Sciatic nerve (tissue), 2 donors: ENCODE data around the gene SENP5. TPM values are rescaled to one million over a fixed set of nuclear protein-coding genes. Genes with fewer than 3 reads are reported as not detected.
A peak's percentile ranks its signal among the peaks of the same experiment; 100 is the strongest.
"Not testable (repeated sequence)": the region's sequence is repeated elsewhere in the genome, so short reads cannot be mapped to it uniquely, and the experiment has no call there.

Experiments
- ATAC-seq: fragments of 200-7000 bp; cut with Tn5 transposase; one replicate; pipeline ENCODE4 v1.9.1; 2020; ENCODE audit warnings: mild to moderate bottlenecking, moderate library complexity
- DNase-seq: peaks from one replicate; pipeline ENCODE4 v3.0.0-alpha.2; 2020; ENCODE audit warnings: low spot score
- intact Hi-C: fragments of 100-400 bp; cut with DNase I; formaldehyde crosslinking; loops from one replicate; pipeline ENCODE4 v1.14.2; 2022
- total RNA-seq: library from RNA; stranded (reverse); fragmentation: NEBNext Ultra II Directional; extraction: Animal tissue kit (Norgen Biotek cat#: 25700); gene quantifications from one replicate; pipeline ENCODE4 v1.2.1, GENCODE V29; 2021
- donor health status: DM: no; HTN: no; CAD: no.
- donor health status: DM: no; HTN: no; CAD: no.

Gene SENP5
- total RNA-seq, 1 donor from 2014 or later: 50.3 TPM

- DNase-seq (no peak), ATAC-seq (no peak)
- intact Hi-C loops: no loop called here
Measured at GRCh38 chr3:196931828-196932587, 64.3 kb downstream of the SENP5 start.

GRCh38 chr3:196932600-196932999, 64.9 kb downstream of the SENP5 start:
- ATAC-seq (no peak), DNase-seq (no peak)
- intact Hi-C loops: no loop called here

GRCh38 chr3:196936288-196936687, 68.6 kb downstream of the SENP5 start:
- ATAC-seq (no peak), DNase-seq (no peak)
- intact Hi-C loops: no loop called here

GRCh38 chr3:196938124-196938523, 70.4 kb downstream of the SENP5 start:
- DNase-seq (no peak), ATAC-seq (no peak)
- intact Hi-C loops: no loop called here

- no peak for DNase-seq
- ATAC-seq: no peak
- intact Hi-C loops: no loop called here
Measured at GRCh38 chr3:196938576-196938975, 70.9 kb downstream of the SENP5 start.

DNA sequence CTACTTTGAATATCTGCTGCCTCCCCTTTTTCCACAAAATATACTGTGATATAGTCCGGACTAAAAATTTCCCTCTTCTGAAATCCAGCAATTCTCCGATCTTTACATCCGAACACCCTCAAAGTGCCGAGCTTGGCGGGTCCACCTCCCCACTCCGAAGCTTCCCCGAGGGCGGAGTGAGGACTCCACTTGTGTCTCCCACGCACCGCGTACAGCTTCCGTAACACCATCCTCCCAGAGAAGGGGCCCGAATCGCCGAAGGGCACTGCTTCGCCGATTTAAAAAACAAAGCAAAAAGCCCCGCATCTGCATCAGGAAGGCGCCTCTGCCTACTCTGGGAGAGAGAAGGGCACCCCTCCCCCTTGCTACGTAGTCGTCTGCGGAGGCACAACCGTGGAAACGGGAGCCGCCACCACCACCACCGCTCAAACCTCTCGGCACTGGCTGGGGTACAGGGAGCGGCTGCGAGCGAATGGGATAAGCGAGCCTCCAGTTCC, 74.1 kb downstream of the SENP5 start:
- intact Hi-C loops: no loop called here
- DNase-seq: peak; percentile 68
- ATAC-seq: peak; percentile 66

- intact Hi-C loops: no loop called here
- DNase-seq (peak; percentile 100), ATAC-seq (peak; percentile 98)
Measured at GRCh38 chr3:196942226-196942914, 74.7 kb downstream of the SENP5 start, which contains the start of gene NCBP2. NCBP2 (minus strand) TSS chr3:196942528; CDS start chr3:196942503, 25 bp downstream.

- intact Hi-C loops: no loop called here
- ATAC-seq (no peak), DNase-seq (no peak)
Measured at GRCh38 chr3:196942915-196943277, 75.2 kb downstream of the SENP5 start.

DNA sequence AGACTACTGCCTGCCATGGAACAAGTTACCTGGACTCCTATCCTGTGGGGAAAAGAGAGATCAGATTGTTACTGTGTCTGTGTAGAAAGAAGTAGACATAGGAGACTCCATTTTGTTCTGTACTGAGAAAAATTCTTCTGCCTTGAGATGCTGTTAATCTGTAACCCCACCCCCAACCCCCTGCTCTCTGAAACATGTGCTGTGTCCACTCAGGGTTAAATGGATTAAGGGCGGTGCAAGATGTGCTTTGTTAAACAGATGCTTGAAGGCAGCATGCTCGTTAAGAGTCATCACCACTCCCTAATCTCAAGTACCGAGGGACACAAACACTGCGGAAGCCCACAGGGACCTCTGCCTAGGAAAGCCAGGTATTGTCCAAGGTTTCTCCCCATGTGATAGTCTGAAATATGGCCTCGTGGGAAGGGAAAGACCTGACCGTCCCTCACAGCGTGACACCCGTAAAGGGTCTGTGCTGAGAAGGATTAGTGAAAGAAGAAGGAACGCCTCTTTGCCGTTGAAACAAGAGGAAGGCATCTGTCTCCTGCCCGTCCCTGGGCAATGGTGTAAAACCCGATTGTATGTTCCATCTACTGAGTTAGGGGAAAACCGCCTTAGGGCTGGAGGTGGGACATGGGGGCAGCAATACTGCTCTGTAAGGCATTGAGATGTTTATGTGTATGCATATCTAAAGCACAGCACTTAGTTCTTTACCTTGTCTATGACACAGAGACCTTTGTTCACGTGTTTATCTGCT, 76.5 kb downstream of the SENP5 start:
- ATAC-seq, DNase-seq, intact Hi-C loops: not testable (repeated sequence)

- intact Hi-C loops: no loop called here
- ATAC-seq (no peak), DNase-seq (no peak)
Measured at GRCh38 chr3:196947136-196947859, 79.6 kb downstream of the SENP5 start.

DNA sequence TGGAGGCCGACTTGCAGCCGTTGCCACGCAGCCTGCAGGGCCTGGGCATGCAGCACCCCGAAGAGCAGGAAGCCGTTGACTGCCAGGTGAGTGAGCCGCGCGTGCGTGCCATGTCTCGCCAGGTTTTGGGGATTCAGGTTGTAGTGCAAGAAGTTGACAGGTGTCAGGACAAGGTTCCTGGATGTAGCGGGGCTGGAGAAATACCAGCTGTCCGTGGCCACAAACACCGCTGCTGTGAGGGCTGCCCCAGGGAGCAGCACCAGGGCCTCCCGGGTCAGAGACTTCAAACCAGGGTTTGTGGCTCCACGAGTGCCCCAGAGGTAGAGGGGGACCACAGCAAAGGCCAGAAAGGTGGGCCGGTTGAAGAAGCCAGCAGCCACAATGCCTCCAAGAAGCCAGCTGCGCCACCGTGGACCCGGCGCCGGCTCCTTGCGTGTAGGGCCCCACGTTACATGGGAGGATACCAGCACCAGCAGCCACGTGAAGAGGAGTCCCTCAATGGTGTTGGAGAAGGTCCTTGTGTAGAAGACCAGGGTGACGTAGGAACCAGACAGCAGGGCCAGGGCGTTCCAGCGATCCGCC, 80.2 kb downstream of the SENP5 start:
- ATAC-seq: peak; percentile 17
- DNase-seq: no peak
- intact Hi-C loops: no loop called here

DNA sequence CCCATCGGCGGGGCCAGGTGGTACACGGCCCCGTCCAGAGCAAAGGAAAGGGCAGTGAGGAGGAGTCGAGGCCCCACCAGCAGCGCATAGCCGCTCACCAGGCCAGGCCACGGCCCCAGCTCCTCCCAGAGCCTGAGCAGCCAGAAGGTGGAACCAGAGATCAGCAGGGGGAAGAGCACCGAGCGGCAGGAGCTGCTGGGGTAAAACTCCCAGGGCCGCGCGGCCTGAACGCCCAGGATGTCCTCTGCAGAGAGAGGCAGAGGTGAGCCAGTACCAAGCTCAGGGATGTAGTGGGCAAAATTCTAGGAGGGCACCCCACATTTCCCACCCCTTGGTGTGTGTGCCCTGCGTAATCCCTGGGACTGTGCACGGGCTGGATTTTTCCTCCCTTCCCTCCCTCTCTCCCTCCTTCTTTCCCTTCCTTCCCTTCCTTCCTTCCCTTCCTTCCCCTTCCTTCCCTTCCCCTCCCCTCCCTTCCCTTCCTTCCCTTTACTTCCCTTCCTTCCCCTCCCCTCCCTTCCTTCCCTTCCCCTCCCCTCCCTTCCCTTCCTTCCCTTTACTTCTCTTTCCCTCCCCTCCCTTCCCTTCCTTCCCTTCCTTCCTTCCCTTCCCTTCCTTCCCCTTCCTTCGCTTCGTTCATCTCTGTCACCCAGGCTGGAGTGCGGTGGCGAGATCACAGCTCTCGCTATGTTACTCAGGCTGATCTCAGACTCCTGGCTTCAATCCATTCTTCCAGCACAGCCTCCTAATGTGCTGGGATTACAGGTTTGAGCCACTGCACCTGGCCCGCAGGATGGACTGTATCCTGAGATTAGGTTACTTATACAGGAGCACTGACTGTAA, 80.9 kb downstream of the SENP5 start:
- DNase-seq (no peak), ATAC-seq (peak; percentile 25)
- intact Hi-C loops: no loop called here

DNA sequence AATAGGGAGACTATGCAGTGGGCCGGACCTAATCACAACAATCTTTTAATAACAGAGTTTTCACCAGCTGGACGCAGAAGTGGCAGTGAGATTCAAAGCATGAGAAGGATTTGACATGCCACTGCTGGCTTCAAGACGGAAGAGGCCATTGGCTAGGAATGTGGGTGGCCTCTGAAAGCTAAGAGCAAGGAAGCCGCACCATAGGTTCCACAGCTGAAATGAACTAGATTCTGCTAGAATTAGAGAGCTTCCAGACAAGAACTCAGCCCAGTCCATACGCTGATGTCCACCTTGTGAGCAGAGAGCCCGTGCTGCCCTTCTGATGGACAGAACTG, 81.5 kb downstream of the SENP5 start:
- ATAC-seq: no peak
- intact Hi-C loops: no loop called here
- no peak for DNase-seq

DNA sequence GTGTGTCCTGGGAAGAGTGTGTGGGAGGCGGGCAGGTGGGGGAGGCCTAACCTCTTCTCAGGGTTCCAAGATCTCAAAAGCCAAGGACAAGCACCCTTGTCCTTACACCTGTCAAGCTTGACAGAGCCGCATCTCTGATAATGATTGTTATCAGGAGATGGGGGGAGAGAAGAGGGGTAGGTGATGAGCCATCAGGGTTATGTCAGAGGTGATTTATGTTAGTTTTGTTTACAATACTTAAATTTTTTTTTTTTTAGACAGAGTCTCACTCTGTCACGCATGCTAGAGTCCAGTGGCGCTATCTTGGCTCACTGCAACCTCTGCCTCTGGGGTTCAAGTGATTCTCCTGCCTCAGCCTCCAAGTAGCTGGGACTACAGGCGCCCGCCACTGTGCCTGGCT, 82.0 kb downstream of the SENP5 start:
- no peak for ATAC-seq
- intact Hi-C loops: no loop called here
- no peak for DNase-seq

DNA sequence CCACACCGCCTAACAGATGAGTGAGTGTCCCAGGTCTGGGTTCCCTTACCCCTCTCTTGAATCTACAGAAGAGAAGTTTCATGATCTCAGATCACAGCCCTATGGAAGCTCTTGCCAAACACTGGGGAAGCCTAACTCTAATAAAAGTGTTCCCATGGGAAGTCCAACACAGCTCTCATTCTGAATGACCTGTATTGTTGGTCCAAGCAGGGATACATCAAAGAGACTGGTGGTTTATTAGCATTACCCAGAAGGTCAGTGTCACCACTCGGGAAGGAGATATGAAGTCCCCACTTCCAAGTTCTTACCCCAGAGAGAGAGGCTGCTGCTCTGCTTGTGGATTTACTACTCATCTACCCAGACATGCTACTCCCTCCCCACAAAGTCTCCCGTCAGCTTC, 83.7 kb downstream of the SENP5 start:
- ATAC-seq: no peak
- intact Hi-C loops: no loop called here
- DNase-seq: no peak

DNA sequence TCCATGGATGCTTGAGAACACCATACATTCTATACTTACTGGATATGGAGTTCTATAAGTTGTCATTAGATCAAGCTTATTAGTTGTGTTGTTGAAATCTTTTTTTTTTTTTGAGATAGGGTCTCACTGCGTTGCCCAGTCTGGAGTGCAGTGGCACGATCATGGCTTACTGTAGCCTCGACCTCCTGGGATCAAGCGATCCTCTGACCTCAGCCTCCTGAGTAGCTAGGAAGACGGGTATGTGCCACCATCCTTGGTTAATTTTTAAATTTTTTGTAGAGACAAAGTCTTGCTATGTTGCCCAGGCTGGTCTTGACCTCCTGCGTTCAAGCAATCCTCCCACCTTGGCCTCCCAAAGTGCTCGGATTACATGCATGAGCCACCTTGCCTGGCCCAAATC, 87.1 kb downstream of the SENP5 start:
- ATAC-seq (no peak), DNase-seq (no peak)
- intact Hi-C loops: no loop called here

DNA sequence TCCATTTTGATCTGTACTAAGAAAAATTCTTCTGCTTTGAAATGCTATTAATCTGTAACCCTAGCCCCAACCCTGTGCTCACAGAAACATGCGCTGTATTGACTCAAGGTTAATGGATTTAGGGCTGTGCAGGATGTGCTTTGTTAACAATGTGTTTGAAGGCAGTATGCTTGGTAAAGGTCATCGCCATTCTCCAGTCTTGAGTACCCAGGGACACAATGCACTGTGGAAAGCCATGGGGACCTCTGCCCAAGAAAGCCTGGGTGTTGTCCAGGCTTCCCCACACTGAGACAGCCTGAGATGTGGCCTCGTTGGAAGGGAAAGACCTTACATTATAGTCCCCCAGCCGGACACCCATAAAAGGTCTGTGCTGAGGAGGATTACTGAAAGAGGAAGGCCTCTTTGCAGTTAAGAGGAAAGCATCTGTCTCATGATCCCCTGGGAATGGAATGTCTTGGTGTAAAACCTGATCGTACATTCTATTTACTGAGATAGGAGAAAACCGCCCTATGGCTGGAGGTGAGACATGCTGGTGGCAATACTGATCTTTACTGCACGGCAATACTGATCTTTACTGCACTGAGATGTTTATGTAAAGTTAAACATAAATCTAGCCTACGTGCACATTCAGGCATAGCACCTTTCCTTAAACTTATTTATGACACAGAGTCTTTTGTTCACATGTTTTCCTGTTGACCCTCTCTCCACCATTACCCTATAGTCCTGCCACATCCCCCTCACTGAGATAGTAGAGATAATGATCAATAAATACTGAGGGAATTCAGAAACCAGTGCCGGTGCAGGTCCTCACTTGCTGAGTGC, 94.6 kb downstream of the SENP5 start:
- DNase-seq (no peak), ATAC-seq (no peak)
- intact Hi-C loops: no loop called here
